VCaP (cell line): ENCODE data around the gene SIX1.

Experiments used
- H3K27ac ChIP-seq: fragments of 450-650 bp; 2 replicates; pipeline ENCODE4 v1.5.1; 2017
- CTCF ChIP-seq: fragments of 450-650 bp; conservative IDR thresholded peaks from 2 replicates; pipeline ENCODE4 v1.5.1; 2017; ENCODE audit warnings: mild to moderate bottlenecking, moderate library complexity

The SIX1 gene

GRCh38 chr14:60679566-60680258 is 30.4 kb upstream of the SIX1 start:
- TF ChIP-seq CTCF = no peak
- H3K27ac ChIP-seq = no peak overlapping the region

GRCh38 chr14:60677701-60678100 is 28.4 kb upstream of the SIX1 start:
- H3K27ac ChIP-seq = no peak overlapping the region
- TF ChIP-seq CTCF = no peak

DNA sequence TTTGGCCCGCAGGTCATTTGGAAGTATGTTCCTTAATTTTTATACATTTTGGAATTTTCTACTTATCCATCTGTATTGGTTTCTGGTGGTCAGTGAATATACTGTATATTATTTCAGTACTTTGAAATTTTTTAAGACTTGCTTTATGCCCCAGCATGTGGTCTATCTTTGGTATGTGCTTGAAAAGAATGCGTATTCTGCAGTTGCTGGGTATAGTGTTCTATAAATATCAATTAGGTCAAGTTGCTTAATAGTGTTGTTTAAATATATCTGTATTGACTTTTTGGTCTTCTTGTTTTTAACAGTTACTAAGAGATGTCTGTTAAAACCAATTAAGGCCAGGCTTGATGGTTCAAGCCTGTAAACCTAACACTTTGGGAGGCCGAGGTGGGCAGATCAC is 21.7 kb upstream of the SIX1 start:
- no peak for TF ChIP-seq CTCF
- H3K27ac ChIP-seq = no peak overlapping the region

GRCh38 chr14:60668431-60669112 is 19.3 kb upstream of the SIX1 start:
- no peak for TF ChIP-seq CTCF

GRCh38 chr14:60665177-60665550 is 15.9 kb upstream of the SIX1 start:
- no peak for TF ChIP-seq CTCF

More at GRCh38 chr14:60668431-60669112, 19.3 kb upstream of the SIX1 start:
- H3K27ac ChIP-seq = no peak overlapping the region

DNA sequence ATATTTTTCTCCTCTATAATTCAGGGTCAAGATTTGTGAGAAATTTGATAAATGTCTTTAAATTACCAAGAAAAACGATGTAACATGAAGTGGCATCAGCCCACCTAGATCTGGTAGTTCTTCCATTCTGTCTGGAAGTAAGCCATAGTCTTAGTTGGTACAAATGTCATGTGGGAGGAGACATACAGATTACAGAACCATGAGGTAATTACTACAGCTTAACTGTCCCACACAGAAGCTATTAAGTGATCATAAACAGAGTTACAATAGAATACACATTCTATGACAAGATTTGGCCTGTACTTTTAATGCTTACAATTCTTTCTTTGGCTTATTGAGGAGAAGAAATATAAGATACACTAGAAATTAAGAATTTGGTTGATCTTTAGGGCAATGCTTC is 13.7 kb upstream of the SIX1 start:
- no peak for TF ChIP-seq CTCF
- H3K27ac ChIP-seq = no peak overlapping the region

More at GRCh38 chr14:60665177-60665550, 15.9 kb upstream of the SIX1 start:
- peak overlapping the region; percentile 56 for H3K27ac ChIP-seq

DNA sequence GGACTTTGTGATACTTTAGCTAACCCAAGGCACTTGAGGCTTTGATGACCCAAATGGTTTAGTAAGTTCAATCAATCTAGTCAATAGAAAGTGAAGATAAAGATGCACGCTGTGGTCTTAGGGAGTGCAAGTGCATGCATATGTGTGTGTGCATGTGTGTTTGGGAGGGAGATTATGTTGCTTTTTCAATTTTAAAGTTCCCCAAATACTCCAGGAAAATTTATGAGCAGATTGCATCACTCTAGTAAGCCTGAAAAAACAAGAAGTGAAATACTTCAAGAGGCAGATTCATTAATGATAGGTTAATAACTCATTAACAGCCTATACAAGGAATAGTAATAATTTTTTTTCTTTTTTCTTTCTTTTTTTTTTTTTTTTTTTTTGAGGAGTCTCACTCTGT is 12.4 kb upstream of the SIX1 start:
- H3K27ac ChIP-seq = no peak overlapping the region
- no peak for TF ChIP-seq CTCF
